Natural killer cell (primary cell): ENCODE results near the gene SYCE1L. TPM values are rescaled to one million over a fixed set of nuclear protein-coding genes. Genes with fewer than 3 reads are reported as not detected.

Experiments
- ATAC-seq, 3 donors: fragments of 150-1000 bp in 2 of 3; fragments of 200-7000 bp in 1 of 3; cut with Tn5 transposase; 1 replicate in 1 of 3; 2 replicates in 2 of 3; pipeline ENCODE4 v1.10.0; 2021; ENCODE audit warnings: mild to moderate bottlenecking in 2 of 3, moderate library complexity in 2 of 3
- DNase-seq, 2 donors: peaks; one replicate each; pipeline versions ENCODE4 v3.0.0 to v3.0.0-alpha.2; 2013 to 2021; ENCODE audit warnings: mixed read lengths in 1 of 2
- H3K27ac ChIP-seq: one replicate; pipeline ENCODE4 v1.5.1; 2013; ENCODE audit warnings: mild to moderate bottlenecking, low read length
- H3K27me3 ChIP-seq: one replicate; pipeline ENCODE4 v1.6.1; 2013; ENCODE audit warnings: low read length; ENCODE audit not compliant: control insufficient read depth, insufficient read depth
- H3K36me3 ChIP-seq: one replicate; pipeline ENCODE4 v1.6.1; 2013; ENCODE audit warnings: low read length; ENCODE audit not compliant: control insufficient read depth, insufficient read depth
- H3K4me1 ChIP-seq: one replicate; pipeline ENCODE4 v1.6.1; 2013; ENCODE audit warnings: low read length; ENCODE audit not compliant: control insufficient read depth, insufficient read depth
- H3K4me3 ChIP-seq: one replicate; pipeline ENCODE4 v1.5.1; 2013; ENCODE audit warnings: low read length
- H3K9me3 ChIP-seq: one replicate; pipeline ENCODE4 v1.6.1; 2013; ENCODE audit warnings: low read length; ENCODE audit not compliant: control insufficient read depth, insufficient read depth
- H3K27ac Mint-ChIP-seq, 2 donors: one replicate each; pipeline ENCODE4 v1.8.0; 2022; ENCODE audit warnings: mild to moderate bottlenecking in 2 of 2, mixed read lengths in 2 of 2, moderate library complexity in 1 of 2
- H3K27me3 Mint-ChIP-seq, 2 donors: one replicate each; pipeline ENCODE4 v1.8.0; 2022; ENCODE audit warnings: low read depth in 2 of 2, mixed read lengths in 2 of 2
- H3K36me3 Mint-ChIP-seq: one replicate; pipeline ENCODE4 v1.8.0; 2022; ENCODE audit warnings: mixed read lengths
- H3K4me1 Mint-ChIP-seq, 2 donors: one replicate each; pipeline ENCODE4 v1.8.0; 2022; ENCODE audit warnings: mixed read lengths in 2 of 2
- H3K4me3 Mint-ChIP-seq: one replicate; pipeline ENCODE4 v1.8.0; 2022; ENCODE audit warnings: mild to moderate bottlenecking, moderate library complexity, mixed read lengths
- H3K9me3 Mint-ChIP-seq, 2 donors: one replicate each; pipeline ENCODE4 v1.8.0; 2022; ENCODE audit warnings: mixed read lengths in 2 of 2
- CTCF ChIP-seq: fragments of 200-600 bp; IDR thresholded peaks from one replicate; pipeline ENCODE4 v1.8.0; 2022; ENCODE audit warnings: antibody characterized with exemption
- WGBS: methylation state at CpG from one replicate; pipeline ENCODE4 v1.1.7; 2013; ENCODE audit warnings: missing lambda C conversion rate; ENCODE audit not compliant: insufficient coverage; 5-methylcytosine and 5-hydroxymethylcytosine counted together
- intact Hi-C: fragments of 100-400 bp; cut with micrococcal nuclease; formaldehyde crosslinking; loops from one replicate; pipeline ENCODE4 v1.14.2; 2022
- total RNA-seq, 4 donors: library from RNA; stranded (reverse); fragments of 120-200 nt in 1 of 4; gene quantifications; one replicate each; pipeline versions ENCODE4 v1.2.3 to v1.2.4, GENCODE V29; 2013 to 2022

The SYCE1L gene
- total RNA-seq, 3 donors from 2014 or later (not counting 1 experiment from before 2014, with no cell fraction given): 12.7 to 15.7 (median 14.4) TPM

GRCh38 chr16:77190478-77191258 is 8.5 kb upstream of the SYCE1L start, which contains the start of gene MON1B:
TSS of gene MON1B (plus strand) at chr16:77191190. CDS start at chr16:77191486, 296 bp downstream.
- Mint-ChIP-seq H3K4me1 (peaks cover 46 to 54% of the 10 kb centered on the region in 2 donors), H3K4me3 (peak within 1 kb of the TSS; percentile 98), H3K9me3 (peaks cover 0 to 4% of the 10 kb centered on the region in 2 donors), H3K27me3 (peaks cover 4 to 6% of the 10 kb centered on the region in 2 donors), H3K36me3 (no peaks in the 10 kb centered on the region), H3K27ac (peak within 1 kb of the TSS; percentile 94 to 100)
- H3K36me3 ChIP-seq: peaks cover 24% of the 10 kb centered on the region
- intact Hi-C loops: loop anchor here (1.0 kb wide), 1 partner anchor 22 kb away; no protein-coding TSS in a partner anchor
- peak within 1 kb of the TSS; percentile 91 for H3K27ac ChIP-seq
- peak; percentile 92 to 98 for DNase-seq
- peak within 1 kb of the TSS; percentile 72 for H3K4me3 ChIP-seq
- WGBS: under 1% methylated on average over 63 of the region's 63 CpGs
- TF ChIP-seq CTCF: no peak
- no peaks in the 10 kb centered on the region for H3K27me3 ChIP-seq
- peaks cover 17% of the 10 kb centered on the region for H3K4me1 ChIP-seq
- H3K9me3 ChIP-seq: no peaks in the 10 kb centered on the region
- ATAC-seq: peak; percentile 91 to 98 (median 92)

GRCh38 chr16:77191259-77191969 is 7.8 kb upstream of the SYCE1L start:
- 5% methylated on average over 20 of the region's 24 CpGs for WGBS
- Mint-ChIP-seq H3K4me1 (peaks cover 48 to 56% of the 10 kb centered on the region in 2 donors), H3K36me3 (no peaks in the 10 kb centered on the region), H3K4me3 (peak overlapping the region; percentile 98), H3K27ac (peak overlapping the region; percentile 94 to 100), H3K27me3 (peaks cover 0 to 4% of the 10 kb centered on the region in 2 donors), H3K9me3 (peaks cover 0 to 4% of the 10 kb centered on the region in 2 donors)
- peak in 1 of 2 donors; percentile 51 for DNase-seq
- TF ChIP-seq CTCF: no peak
- Histone ChIP-seq H3K36me3 (peaks cover 26% of the 10 kb centered on the region), H3K9me3 (no peaks in the 10 kb centered on the region), H3K4me1 (peaks cover 17% of the 10 kb centered on the region), H3K27me3 (no peaks in the 10 kb centered on the region), H3K4me3 (peak overlapping the region; percentile 72), H3K27ac (peak overlapping the region; percentile 91)
- peak in 1 of 3 donors; percentile 3 for ATAC-seq
- intact Hi-C loops: no loop called here

GRCh38 chr16:77193377-77193776 is 5.8 kb upstream of the SYCE1L start:
- peaks cover 42% of the 10 kb centered on the region for H3K36me3 ChIP-seq
- H3K4me1 ChIP-seq: peaks cover 17% of the 10 kb centered on the region
- TF ChIP-seq CTCF: no peak
- peaks cover 3% of the 10 kb centered on the region for H3K36me3 Mint-ChIP-seq
- H3K27me3 ChIP-seq: no peaks in the 10 kb centered on the region
- H3K9me3 Mint-ChIP-seq: peaks cover 0 to 4% of the 10 kb centered on the region in 2 donors
- no peak for DNase-seq
- no peak overlapping the region for H3K4me3 ChIP-seq
- no peak for ATAC-seq
- peaks cover 48 to 66% of the 10 kb centered on the region in 2 donors for H3K4me1 Mint-ChIP-seq
- peak overlapping the region; percentile 98 for H3K4me3 Mint-ChIP-seq
- peak overlapping the region; percentile 94 to 100 for H3K27ac Mint-ChIP-seq
- intact Hi-C loops: no loop called here
- H3K9me3 ChIP-seq: no peaks in the 10 kb centered on the region
- no peak overlapping the region for H3K27ac ChIP-seq
- H3K27me3 Mint-ChIP-seq: no peaks in the 10 kb centered on the region
- WGBS: 98% methylated on average over 13 of the region's 13 CpGs
